Natural killer cell (primary cell): ENCODE data around the gene C13orf46. TPM values are rescaled to one million over a fixed set of nuclear protein-coding genes. Genes with fewer than 3 reads are reported as not detected.

ENCODE experiments used
- ATAC-seq, 3 donors: fragments of 150-1000 bp in 2 of 3; fragments of 200-7000 bp in 1 of 3; cut with Tn5 transposase; 1 replicate in 1 of 3; 2 replicates in 2 of 3; pipeline ENCODE4 v1.10.0; 2021; ENCODE audit warnings: mild to moderate bottlenecking in 2 of 3, moderate library complexity in 2 of 3
- DNase-seq, 2 donors: peaks; one replicate each; pipeline versions ENCODE4 v3.0.0 to v3.0.0-alpha.2; 2013 to 2021; ENCODE audit warnings: mixed read lengths in 1 of 2
- H3K27ac ChIP-seq: one replicate; pipeline ENCODE4 v1.5.1; 2013; ENCODE audit warnings: mild to moderate bottlenecking, low read length
- H3K27me3 ChIP-seq: one replicate; pipeline ENCODE4 v1.6.1; 2013; ENCODE audit warnings: low read length; ENCODE audit not compliant: control insufficient read depth, insufficient read depth
- H3K36me3 ChIP-seq: one replicate; pipeline ENCODE4 v1.6.1; 2013; ENCODE audit warnings: low read length; ENCODE audit not compliant: control insufficient read depth, insufficient read depth
- H3K4me1 ChIP-seq: one replicate; pipeline ENCODE4 v1.6.1; 2013; ENCODE audit warnings: low read length; ENCODE audit not compliant: control insufficient read depth, insufficient read depth
- H3K4me3 ChIP-seq: one replicate; pipeline ENCODE4 v1.5.1; 2013; ENCODE audit warnings: low read length
- H3K9me3 ChIP-seq: one replicate; pipeline ENCODE4 v1.6.1; 2013; ENCODE audit warnings: low read length; ENCODE audit not compliant: control insufficient read depth, insufficient read depth
- H3K27ac Mint-ChIP-seq, 2 donors: one replicate each; pipeline ENCODE4 v1.8.0; 2022; ENCODE audit warnings: mild to moderate bottlenecking in 2 of 2, mixed read lengths in 2 of 2, moderate library complexity in 1 of 2
- H3K27me3 Mint-ChIP-seq, 2 donors: one replicate each; pipeline ENCODE4 v1.8.0; 2022; ENCODE audit warnings: low read depth in 2 of 2, mixed read lengths in 2 of 2
- H3K36me3 Mint-ChIP-seq: one replicate; pipeline ENCODE4 v1.8.0; 2022; ENCODE audit warnings: mixed read lengths
- H3K4me1 Mint-ChIP-seq, 2 donors: one replicate each; pipeline ENCODE4 v1.8.0; 2022; ENCODE audit warnings: mixed read lengths in 2 of 2
- H3K4me3 Mint-ChIP-seq: one replicate; pipeline ENCODE4 v1.8.0; 2022; ENCODE audit warnings: mild to moderate bottlenecking, moderate library complexity, mixed read lengths
- H3K9me3 Mint-ChIP-seq, 2 donors: one replicate each; pipeline ENCODE4 v1.8.0; 2022; ENCODE audit warnings: mixed read lengths in 2 of 2
- CTCF ChIP-seq: fragments of 200-600 bp; IDR thresholded peaks from one replicate; pipeline ENCODE4 v1.8.0; 2022; ENCODE audit warnings: antibody characterized with exemption
- WGBS: methylation state at CpG from one replicate; pipeline ENCODE4 v1.1.7; 2013; ENCODE audit warnings: missing lambda C conversion rate; ENCODE audit not compliant: insufficient coverage; 5-methylcytosine and 5-hydroxymethylcytosine counted together
- intact Hi-C: fragments of 100-400 bp; cut with micrococcal nuclease; formaldehyde crosslinking; loops from one replicate; pipeline ENCODE4 v1.14.2; 2022
- total RNA-seq, 4 donors: library from RNA; stranded (reverse); fragments of 120-200 nt in 1 of 4; gene quantifications; one replicate each; pipeline versions ENCODE4 v1.2.3 to v1.2.4, GENCODE V29; 2013 to 2022

Gene C13orf46
- total RNA-seq, 3 donors from 2014 or later (not counting 1 experiment from before 2014, with no cell fraction given) = 21.1 to 23.9 (median 23.5) TPM

DNA sequence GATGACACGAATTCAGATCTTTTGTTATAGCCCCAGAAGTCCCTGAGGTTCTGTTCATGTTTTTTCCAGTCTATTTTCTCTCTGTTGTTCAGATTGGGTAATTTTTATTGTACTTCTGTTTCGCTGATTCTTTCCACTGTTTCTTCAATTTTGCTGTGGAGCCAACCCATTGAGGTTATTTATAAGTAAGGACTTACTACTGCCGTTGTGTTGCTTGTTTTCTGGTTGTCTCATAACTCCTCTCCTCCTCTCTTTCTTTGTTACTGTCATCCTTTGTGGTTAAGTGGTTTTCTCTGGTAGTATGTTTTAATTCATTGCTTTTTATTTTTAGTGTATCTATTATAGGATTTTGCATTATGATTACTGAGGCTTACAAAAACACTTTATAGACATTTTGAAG is 61.3 kb downstream of the C13orf46 start:
- Histone ChIP-seq H3K36me3 (no peaks in the 10 kb centered on the region), H3K4me1 (no peaks in the 10 kb centered on the region), H3K4me3 (no peak overlapping the region), H3K27ac (no peak overlapping the region), H3K9me3 (no peaks in the 10 kb centered on the region), H3K27me3 (peaks cover 23% of the 10 kb centered on the region)
- ATAC-seq (no peak), DNase-seq (no peak)
- Mint-ChIP-seq H3K27ac (no peak overlapping the region), H3K4me1 (peaks cover 0 to 5% of the 10 kb centered on the region in 2 donors), H3K9me3 (no peaks in the 10 kb centered on the region), H3K4me3 (no peak overlapping the region), H3K27me3 (peaks cover 52 to 61% of the 10 kb centered on the region in 2 donors), H3K36me3 (no peaks in the 10 kb centered on the region)
- TF ChIP-seq CTCF = no peak
- intact Hi-C loops = no loop called here
- 80% methylated on average over 1 of the region's 3 CpGs for WGBS

- H3K36me3 ChIP-seq = no peaks in the 10 kb centered on the region
- H3K27ac ChIP-seq = no peak overlapping the region
- peaks cover 23% of the 10 kb centered on the region for H3K27me3 ChIP-seq
- no peaks in the 10 kb centered on the region for H3K9me3 Mint-ChIP-seq
- WGBS = 39% methylated on average over 17 of the region's 17 CpGs
- peaks cover 45 to 55% of the 10 kb centered on the region in 2 donors for H3K27me3 Mint-ChIP-seq
- DNase-seq (no peak), ATAC-seq (no peak)
- H3K27ac Mint-ChIP-seq = no peak overlapping the region
- H3K36me3 Mint-ChIP-seq = no peaks in the 10 kb centered on the region
- no peak overlapping the region for H3K4me3 ChIP-seq
- no peaks in the 10 kb centered on the region for H3K4me1 Mint-ChIP-seq
- no peaks in the 10 kb centered on the region for H3K9me3 ChIP-seq
- intact Hi-C loops = no loop called here
- TF ChIP-seq CTCF = no peak
- no peak overlapping the region for H3K4me3 Mint-ChIP-seq
- no peaks in the 10 kb centered on the region for H3K4me1 ChIP-seq
Measured at GRCh38 chr13:113907635-113908617, 66.0 kb downstream of the C13orf46 start.

DNA sequence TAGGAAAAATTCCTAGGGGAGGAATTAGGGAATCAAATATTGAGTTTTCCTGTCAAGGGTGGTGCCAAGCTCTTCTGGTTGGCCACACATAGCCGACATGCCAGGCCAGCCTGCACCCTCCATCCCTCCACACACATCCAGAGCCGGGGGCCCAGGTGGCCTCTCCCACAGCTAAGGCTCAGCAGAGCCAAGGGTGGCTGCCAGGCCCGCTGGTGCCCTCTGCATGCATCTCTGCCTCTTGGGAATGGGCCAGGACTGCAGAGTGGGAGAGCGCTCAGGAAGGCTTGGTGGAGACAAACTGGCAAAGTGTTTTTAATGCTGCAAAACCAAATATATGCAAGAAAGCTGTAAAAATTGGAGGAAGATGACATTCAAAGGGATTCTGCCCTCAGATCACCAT is 67.3 kb downstream of the C13orf46 start:
- no peaks in the 10 kb centered on the region for H3K36me3 ChIP-seq
- peaks cover 17% of the 10 kb centered on the region for H3K27me3 ChIP-seq
- no peaks in the 10 kb centered on the region for H3K9me3 ChIP-seq
- Mint-ChIP-seq H3K36me3 (no peaks in the 10 kb centered on the region), H3K9me3 (no peaks in the 10 kb centered on the region), H3K4me3 (no peak overlapping the region), H3K27me3 (peaks cover 35 to 41% of the 10 kb centered on the region in 2 donors), H3K27ac (no peak overlapping the region), H3K4me1 (no peaks in the 10 kb centered on the region)
- ATAC-seq = no peak
- no peak for DNase-seq
- TF ChIP-seq CTCF = no peak
- no peak overlapping the region for H3K4me3 ChIP-seq
- intact Hi-C loops = no loop called here
- H3K4me1 ChIP-seq = no peaks in the 10 kb centered on the region
- no peak overlapping the region for H3K27ac ChIP-seq
- WGBS = 81% methylated on average over 4 of the region's 4 CpGs
